ENCODE measurements around the gene GRIK3.

GRIK3 gene

DNA sequence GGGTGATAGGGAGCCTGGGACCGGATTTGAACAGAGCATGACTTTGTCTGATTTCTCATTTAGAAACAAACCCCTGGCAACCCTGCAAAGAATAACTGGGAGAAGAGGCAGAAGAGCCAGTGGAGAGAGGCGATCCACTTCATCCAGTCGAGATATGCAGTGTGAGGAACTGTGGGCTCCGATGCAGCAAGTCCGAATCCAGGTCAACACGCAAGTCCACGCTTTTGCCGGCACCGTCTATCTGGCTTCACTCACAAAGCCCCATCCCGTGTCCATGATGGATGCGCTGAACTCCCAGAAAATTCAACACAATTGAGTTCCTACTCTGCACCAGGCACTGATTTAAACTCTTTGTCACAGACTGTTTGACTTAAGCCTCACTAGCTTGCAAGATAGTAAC is 191.3 kb downstream of the GRIK3 start:
- TF ChIP-seq, protein P1, sequence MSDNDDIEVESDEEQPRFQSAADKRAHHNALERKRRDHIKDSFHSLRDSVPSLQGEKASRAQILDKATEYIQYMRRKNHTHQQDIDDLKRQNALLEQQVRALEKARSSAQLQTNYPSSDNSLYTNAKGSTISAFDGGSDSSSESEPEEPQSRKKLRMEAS (IDR thresholded peaks at IDR 0.05) = no peak
- TF ChIP-seq ZBTB7A (IDR thresholded peaks at IDR 0.05; ENCODE audit: low read depth) (no peak), TCF12 (IDR thresholded peaks at IDR 0.05; ENCODE audit: low read depth) (no peak), NFIC (IDR thresholded peaks at IDR 0.05) (no peak), EP300 (IDR thresholded peaks at IDR 0.05; ENCODE audit: borderline replicate concordance) (no peak)

DNA sequence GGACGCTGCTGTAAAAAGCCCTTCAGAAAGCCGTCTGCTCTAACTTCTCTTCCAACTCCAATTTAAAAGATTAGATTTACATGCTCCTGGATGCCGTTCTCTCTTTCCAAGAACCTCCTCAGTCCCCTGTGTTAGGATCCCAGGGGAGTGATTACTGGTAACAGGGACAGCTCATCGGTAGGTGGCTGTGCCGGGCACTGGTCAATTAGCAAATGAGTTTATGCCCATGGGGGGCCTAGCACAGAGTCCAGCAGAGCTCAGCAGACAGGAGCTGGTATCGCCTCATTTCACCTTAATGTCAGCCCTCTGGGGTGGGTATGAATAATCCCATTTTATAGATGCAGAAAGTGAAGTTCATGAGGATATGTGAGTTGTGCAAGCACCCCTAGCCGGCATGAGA is 191.9 kb downstream of the GRIK3 start:
- TF ChIP-seq CREB1 (IDR thresholded peaks at IDR 0.05; ENCODE audit: low read depth) = no peak
- no peak for TF ChIP-seq CEBPB (IDR thresholded peaks at IDR 0.05)
- TF ChIP-seq, protein P2, sequence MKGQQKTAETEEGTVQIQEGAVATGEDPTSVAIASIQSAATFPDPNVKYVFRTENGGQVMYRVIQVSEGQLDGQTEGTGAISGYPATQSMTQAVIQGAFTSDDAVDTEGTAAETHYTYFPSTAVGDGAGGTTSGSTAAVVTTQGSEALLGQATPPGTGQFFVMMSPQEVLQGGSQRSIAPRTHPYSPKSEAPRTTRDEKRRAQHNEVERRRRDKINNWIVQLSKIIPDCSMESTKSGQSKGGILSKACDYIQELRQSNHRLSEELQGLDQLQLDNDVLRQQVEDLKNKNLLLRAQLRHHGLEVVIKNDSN (IDR thresholded peaks at IDR 0.05) = no peak

DNA sequence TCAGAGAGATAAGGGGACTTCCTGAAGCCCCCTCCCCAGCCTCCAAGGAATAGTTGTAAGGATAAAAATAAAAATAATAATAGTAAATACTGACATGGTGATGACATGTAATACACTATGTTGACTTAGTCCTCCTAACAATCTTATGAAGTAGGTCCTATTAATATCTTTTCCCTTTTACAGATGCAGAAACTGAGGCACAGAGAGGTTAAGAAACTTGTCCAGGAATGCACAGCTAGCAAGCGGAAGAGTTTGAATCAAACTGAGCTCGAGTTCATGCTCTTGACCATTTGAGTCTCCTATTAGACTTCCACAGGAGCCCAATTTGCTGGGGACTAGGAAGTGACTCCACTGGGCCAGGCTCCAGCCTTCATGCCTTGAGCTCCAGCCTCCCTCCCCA is 194.8 kb downstream of the GRIK3 start:
- TF ChIP-seq, protein P2 (IDR thresholded peaks at IDR 0.05) = no peak
- TF ChIP-seq, protein P1 (IDR thresholded peaks at IDR 0.05) = no peak
- no peak for TF ChIP-seq CREB1 (IDR thresholded peaks at IDR 0.05; ENCODE audit: low read depth)
- TF ChIP-seq TEAD4 (IDR thresholded peaks at IDR 0.05) = no peak
- no peak for TF ChIP-seq TAF1 (IDR thresholded peaks at IDR 0.05; ENCODE audit: low read depth)
- TF ChIP-seq FOXM1 (IDR thresholded peaks at IDR 0.05; ENCODE audit: borderline replicate concordance, low read depth) = no peak
- TF ChIP-seq, protein P3, sequence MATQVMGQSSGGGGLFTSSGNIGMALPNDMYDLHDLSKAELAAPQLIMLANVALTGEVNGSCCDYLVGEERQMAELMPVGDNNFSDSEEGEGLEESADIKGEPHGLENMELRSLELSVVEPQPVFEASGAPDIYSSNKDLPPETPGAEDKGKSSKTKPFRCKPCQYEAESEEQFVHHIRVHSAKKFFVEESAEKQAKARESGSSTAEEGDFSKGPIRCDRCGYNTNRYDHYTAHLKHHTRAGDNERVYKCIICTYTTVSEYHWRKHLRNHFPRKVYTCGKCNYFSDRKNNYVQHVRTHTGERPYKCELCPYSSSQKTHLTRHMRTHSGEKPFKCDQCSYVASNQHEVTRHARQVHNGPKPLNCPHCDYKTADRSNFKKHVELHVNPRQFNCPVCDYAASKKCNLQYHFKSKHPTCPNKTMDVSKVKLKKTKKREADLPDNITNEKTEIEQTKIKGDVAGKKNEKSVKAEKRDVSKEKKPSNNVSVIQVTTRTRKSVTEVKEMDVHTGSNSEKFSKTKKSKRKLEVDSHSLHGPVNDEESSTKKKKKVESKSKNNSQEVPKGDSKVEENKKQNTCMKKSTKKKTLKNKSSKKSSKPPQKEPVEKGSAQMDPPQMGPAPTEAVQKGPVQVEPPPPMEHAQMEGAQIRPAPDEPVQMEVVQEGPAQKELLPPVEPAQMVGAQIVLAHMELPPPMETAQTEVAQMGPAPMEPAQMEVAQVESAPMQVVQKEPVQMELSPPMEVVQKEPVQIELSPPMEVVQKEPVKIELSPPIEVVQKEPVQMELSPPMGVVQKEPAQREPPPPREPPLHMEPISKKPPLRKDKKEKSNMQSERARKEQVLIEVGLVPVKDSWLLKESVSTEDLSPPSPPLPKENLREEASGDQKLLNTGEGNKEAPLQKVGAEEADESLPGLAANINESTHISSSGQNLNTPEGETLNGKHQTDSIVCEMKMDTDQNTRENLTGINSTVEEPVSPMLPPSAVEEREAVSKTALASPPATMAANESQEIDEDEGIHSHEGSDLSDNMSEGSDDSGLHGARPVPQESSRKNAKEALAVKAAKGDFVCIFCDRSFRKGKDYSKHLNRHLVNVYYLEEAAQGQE (IDR thresholded peaks at IDR 0.05; ENCODE audit: low read depth) = no peak
- TF ChIP-seq ZBTB7A (IDR thresholded peaks at IDR 0.05; ENCODE audit: low read depth) = no peak
- no peak for TF ChIP-seq EP300 (IDR thresholded peaks at IDR 0.05; ENCODE audit: borderline replicate concordance)

DNA sequence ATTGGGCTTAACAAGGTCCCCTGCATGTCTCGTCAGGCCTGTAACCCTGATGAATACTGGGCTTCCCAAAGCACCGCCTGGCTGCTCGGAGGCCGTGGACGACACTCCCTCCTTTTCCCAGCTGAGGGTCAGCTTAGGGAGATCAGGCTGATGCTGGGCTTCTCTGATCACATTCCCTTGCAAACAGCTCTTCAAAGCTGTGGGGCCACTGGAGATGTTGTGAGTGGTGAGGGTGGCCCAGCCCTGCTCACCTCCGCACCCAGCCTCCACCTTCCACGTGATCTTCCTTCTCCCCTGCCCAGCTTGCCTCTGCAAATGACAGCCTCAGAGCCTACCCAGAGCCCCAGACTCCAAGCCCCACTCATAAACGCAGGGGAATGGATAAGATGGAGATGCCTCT is 195.4 kb downstream of the GRIK3 start:
- no peak for TF ChIP-seq NFIC (IDR thresholded peaks at IDR 0.05)
- TF ChIP-seq CEBPB (IDR thresholded peaks at IDR 0.05) = no peak
- TF ChIP-seq, protein P3 (IDR thresholded peaks at IDR 0.05; ENCODE audit: low read depth) = no peak
- TF ChIP-seq, protein P1 (IDR thresholded peaks at IDR 0.05) = no peak
- no peak for TF ChIP-seq EP300 (IDR thresholded peaks at IDR 0.05; ENCODE audit: borderline replicate concordance)
- no peak for TF ChIP-seq TAF1 (IDR thresholded peaks at IDR 0.05; ENCODE audit: low read depth)
- TF ChIP-seq TCF12 (IDR thresholded peaks at IDR 0.05; ENCODE audit: low read depth) = no peak
- no peak for TF ChIP-seq FOXM1 (IDR thresholded peaks at IDR 0.05; ENCODE audit: borderline replicate concordance, low read depth)
- no peak for TF ChIP-seq TEAD4 (IDR thresholded peaks at IDR 0.05)
- no peak for TF ChIP-seq CREB1 (IDR thresholded peaks at IDR 0.05; ENCODE audit: low read depth)

DNA sequence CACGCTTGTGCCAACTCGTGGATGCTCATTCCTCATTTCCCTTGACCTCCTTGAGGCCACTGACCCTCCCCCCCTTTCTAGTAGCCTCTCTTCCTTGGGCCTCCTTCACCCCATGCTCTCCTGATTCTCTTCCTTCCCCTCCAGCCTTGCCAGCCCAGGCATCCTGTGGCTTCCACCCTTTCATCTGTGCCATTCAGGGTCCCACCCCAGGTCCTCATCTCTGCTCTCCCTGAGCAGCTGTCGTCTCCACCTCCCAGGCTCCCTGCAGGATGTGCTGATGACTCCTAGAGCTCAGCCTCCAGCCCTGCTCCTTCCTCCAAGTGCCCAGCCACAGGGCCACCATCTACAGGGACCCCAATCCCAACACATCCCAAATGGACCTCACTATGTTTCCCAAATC is 197.4 kb downstream of the GRIK3 start:
- TF ChIP-seq YY1 (IDR thresholded peaks at IDR 0.05; ENCODE audit: low read depth) (no peak), NFIC (IDR thresholded peaks at IDR 0.05) (no peak), CEBPB (IDR thresholded peaks at IDR 0.05) (no peak), EP300 (IDR thresholded peaks at IDR 0.05; ENCODE audit: borderline replicate concordance) (no peak), TEAD4 (IDR thresholded peaks at IDR 0.05) (no peak)
- TF ChIP-seq, protein P3 (IDR thresholded peaks at IDR 0.05; ENCODE audit: low read depth) = no peak
